ENCODE measurements around the gene RPL36. TPM values are rescaled to one million over a fixed set of nuclear protein-coding genes. Genes with fewer than 3 reads are reported as not detected.

RPL36 gene
- total and polyA plus RNA-seq, 9 of the 15 experiments (the other 6 are each of a cell fraction or from before 2014, with no cell fraction given): 350 to 3,412 (median 1,507) TPM

DNA sequence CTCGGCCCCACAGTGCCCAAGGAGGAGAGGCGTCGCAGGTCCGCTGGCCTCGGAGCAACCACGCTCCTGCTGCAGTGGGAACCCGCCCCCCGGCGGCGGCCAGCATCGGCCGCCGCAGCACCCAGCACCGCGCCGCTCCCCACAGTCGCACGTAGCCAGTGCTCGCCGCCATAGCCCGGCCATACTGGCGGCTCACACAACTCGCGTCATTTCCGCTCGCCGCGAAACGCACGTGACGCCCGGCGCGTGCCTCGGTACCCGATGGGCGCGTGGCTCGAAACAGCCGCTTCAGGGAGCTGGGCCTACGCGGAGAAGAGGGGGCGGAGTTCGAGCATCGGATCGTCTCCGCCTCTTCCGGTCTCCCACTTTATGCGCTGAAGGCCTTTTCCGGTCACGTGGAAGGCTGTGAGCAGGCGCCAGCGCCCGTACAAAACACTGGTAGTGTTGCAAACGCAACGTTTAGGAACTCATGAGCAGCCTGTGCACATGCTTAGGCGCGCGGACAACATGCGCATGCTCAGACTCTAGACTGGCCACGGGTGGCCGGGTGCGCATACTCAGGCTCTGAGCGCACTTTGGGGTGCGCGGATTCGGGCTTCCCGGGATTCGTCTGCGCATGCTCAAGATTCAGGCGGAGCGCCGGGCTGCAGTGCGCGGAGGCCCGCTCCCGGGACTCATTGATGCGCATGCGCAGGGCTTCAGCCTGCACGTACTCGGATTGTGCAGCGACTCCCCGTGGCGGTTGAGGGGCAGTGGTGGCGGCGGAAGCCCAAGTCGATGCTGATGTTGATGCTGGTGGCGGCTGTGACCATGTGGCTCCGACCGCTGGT is 30.1 kb downstream of the RPL36 start, which contains the start of the genes CATSPERD and LONP1 (continued):
- TF ChIP-seq, protein P1, sequence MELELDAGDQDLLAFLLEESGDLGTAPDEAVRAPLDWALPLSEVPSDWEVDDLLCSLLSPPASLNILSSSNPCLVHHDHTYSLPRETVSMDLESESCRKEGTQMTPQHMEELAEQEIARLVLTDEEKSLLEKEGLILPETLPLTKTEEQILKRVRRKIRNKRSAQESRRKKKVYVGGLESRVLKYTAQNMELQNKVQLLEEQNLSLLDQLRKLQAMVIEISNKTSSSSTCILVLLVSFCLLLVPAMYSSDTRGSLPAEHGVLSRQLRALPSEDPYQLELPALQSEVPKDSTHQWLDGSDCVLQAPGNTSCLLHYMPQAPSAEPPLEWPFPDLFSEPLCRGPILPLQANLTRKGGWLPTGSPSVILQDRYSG (tag; conservative IDR thresholded peaks at IDR 0.05; ENCODE audit: low read depth): no peak
- TF ChIP-seq GTF2A2 (tag; IDR thresholded peaks at IDR 0.05) (no peak), ADNP (tag; IDR thresholded peaks at IDR 0.05) (no peak), XRCC4 (IDR thresholded peaks at IDR 0.05; ENCODE audit: extremely low read depth, insufficient read depth, insufficient read length) (no peak), CBFB (CRISPR knock-in tag; IDR thresholded peaks at IDR 0.05) (no peak), OTX1 (CRISPR knock-in tag; IDR thresholded peaks at IDR 0.05) (no peak), GABPB2 (CRISPR knock-in tag; conservative IDR thresholded peaks at IDR 0.05) (no peak), ZSCAN32 (CRISPR knock-in tag; IDR thresholded peaks at IDR 0.05) (no peak), HDAC6 (IDR thresholded peaks at IDR 0.05; ENCODE audit: low read depth, low read length) (no peak), ZNF212 (CRISPR knock-in tag; IDR thresholded peaks at IDR 0.05) (no peak), MCM5 (IDR thresholded peaks at IDR 0.05; ENCODE audit: low read depth) (no peak)
- TF ChIP-seq, protein P2, sequence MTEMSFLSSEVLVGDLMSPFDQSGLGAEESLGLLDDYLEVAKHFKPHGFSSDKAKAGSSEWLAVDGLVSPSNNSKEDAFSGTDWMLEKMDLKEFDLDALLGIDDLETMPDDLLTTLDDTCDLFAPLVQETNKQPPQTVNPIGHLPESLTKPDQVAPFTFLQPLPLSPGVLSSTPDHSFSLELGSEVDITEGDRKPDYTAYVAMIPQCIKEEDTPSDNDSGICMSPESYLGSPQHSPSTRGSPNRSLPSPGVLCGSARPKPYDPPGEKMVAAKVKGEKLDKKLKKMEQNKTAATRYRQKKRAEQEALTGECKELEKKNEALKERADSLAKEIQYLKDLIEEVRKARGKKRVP (CRISPR knock-in tag; IDR thresholded peaks at IDR 0.05): no peak
- TF ChIP-seq, protein P3, sequence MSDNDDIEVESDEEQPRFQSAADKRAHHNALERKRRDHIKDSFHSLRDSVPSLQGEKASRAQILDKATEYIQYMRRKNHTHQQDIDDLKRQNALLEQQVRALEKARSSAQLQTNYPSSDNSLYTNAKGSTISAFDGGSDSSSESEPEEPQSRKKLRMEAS (CRISPR knock-in tag; IDR thresholded peaks at IDR 0.05): peak; percentile 99
- TF ChIP-seq, protein P4, sequence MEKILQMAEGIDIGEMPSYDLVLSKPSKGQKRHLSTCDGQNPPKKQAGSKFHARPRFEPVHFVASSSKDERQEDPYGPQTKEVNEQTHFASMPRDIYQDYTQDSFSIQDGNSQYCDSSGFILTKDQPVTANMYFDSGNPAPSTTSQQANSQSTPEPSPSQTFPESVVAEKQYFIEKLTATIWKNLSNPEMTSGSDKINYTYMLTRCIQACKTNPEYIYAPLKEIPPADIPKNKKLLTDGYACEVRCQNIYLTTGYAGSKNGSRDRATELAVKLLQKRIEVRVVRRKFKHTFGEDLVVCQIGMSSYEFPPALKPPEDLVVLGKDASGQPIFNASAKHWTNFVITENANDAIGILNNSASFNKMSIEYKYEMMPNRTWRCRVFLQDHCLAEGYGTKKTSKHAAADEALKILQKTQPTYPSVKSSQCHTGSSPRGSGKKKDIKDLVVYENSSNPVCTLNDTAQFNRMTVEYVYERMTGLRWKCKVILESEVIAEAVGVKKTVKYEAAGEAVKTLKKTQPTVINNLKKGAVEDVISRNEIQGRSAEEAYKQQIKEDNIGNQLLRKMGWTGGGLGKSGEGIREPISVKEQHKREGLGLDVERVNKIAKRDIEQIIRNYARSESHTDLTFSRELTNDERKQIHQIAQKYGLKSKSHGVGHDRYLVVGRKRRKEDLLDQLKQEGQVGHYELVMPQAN (IDR thresholded peaks at IDR 0.05; ENCODE audit: borderline replicate concordance): peak; percentile 99
- TF ChIP-seq, protein P5, sequence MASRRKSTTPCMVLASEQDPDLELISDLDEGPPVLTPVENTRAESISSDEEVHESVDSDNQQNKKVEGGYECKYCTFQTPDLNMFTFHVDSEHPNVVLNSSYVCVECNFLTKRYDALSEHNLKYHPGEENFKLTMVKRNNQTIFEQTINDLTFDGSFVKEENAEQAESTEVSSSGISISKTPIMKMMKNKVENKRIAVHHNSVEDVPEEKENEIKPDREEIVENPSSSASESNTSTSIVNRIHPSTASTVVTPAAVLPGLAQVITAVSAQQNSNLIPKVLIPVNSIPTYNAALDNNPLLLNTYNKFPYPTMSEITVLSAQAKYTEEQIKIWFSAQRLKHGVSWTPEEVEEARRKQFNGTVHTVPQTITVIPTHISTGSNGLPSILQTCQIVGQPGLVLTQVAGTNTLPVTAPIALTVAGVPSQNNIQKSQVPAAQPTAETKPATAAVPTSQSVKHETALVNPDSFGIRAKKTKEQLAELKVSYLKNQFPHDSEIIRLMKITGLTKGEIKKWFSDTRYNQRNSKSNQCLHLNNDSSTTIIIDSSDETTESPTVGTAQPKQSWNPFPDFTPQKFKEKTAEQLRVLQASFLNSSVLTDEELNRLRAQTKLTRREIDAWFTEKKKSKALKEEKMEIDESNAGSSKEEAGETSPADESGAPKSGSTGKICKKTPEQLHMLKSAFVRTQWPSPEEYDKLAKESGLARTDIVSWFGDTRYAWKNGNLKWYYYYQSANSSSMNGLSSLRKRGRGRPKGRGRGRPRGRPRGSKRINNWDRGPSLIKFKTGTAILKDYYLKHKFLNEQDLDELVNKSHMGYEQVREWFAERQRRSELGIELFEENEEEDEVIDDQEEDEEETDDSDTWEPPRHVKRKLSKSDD (conservative IDR thresholded peaks at IDR 0.05; ENCODE audit: low read length): 0 out of 2 replicates have a peak, but pooled peaks have one; percentile 24
- TF ChIP-seq, protein P6, sequence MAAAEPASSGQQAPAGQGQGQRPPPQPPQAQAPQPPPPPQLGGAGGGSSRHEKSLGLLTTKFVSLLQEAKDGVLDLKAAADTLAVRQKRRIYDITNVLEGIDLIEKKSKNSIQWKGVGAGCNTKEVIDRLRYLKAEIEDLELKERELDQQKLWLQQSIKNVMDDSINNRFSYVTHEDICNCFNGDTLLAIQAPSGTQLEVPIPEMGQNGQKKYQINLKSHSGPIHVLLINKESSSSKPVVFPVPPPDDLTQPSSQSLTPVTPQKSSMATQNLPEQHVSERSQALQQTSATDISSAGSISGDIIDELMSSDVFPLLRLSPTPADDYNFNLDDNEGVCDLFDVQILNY (CRISPR knock-in tag; IDR thresholded peaks at IDR 0.05): peak; percentile 29; the same call in 1 of the 2 replicates
- TF ChIP-seq, protein P7, sequence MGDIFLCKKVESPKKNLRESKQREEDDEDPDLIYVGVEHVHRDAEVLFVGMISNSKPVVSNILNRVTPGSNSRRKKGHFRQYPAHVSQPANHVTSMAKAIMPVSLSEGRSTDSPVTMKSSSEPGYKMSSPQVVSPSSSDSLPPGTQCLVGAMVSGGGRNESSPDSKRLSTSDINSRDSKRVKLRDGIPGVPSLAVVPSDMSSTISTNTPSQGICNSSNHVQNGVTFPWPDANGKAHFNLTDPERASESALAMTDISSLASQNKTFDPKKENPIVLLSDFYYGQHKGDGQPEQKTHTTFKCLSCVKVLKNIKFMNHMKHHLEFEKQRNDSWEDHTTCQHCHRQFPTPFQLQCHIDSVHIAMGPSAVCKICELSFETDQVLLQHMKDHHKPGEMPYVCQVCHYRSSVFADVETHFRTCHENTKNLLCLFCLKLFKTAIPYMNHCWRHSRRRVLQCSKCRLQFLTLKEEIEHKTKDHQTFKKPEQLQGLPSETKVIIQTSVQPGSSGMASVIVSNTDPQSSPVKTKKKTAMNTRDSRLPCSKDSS (IDR thresholded peaks at IDR 0.05; ENCODE audit: low read depth, partially characterized antibody): no peak

Data from K562 (cell line).